Fibroblast of pulmonary artery (primary cell): Measurements from ENCODE around the gene PRRT1B.
A peak's percentile ranks its signal among the peaks of the same experiment; 100 is the strongest.

Experiments
- DNase-seq: peaks from one replicate; pipeline ENCODE4 v3.0.0-alpha.2; 2010; ENCODE audit warnings: low read depth
- H3K4me3 ChIP-seq: replicated peaks from 2 replicates; pipeline ENCODE4 v1.5.1; 2011; ENCODE audit warnings: low read depth, mild to moderate bottlenecking, control low read depth, low read length, moderate library complexity
- TF ChIP-seq, protein P1 (sequence below): IDR thresholded peaks from 2 replicates; pipeline ENCODE4 v1.5.1; 2011; ENCODE audit warnings: mild to moderate bottlenecking, control low read depth, low read length, inconsistent platforms; ENCODE audit errors: missing control alignments

Gene PRRT1B

DNA sequence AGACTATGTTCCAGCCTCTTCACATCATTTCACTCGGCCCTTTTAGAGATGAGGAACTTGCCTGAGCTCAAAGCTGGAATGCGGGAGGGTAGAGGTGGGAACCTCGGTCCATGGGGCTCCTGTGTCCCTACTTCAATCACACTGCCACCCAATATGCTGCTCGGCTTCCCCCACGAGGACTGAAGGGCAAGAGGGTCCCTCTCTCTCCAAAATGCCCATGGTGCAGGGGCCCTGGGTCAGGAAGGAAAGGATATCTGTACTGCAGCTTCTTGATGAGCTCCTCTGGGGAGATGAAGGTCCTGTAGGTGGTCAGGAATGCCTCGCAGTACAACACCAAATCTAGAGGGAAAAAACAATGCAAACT, 46.5 kb downstream of the PRRT1B start:
- no peak for DNase-seq
- H3K4me3 ChIP-seq = no peak overlapping the region
- TF ChIP-seq, protein P1, sequence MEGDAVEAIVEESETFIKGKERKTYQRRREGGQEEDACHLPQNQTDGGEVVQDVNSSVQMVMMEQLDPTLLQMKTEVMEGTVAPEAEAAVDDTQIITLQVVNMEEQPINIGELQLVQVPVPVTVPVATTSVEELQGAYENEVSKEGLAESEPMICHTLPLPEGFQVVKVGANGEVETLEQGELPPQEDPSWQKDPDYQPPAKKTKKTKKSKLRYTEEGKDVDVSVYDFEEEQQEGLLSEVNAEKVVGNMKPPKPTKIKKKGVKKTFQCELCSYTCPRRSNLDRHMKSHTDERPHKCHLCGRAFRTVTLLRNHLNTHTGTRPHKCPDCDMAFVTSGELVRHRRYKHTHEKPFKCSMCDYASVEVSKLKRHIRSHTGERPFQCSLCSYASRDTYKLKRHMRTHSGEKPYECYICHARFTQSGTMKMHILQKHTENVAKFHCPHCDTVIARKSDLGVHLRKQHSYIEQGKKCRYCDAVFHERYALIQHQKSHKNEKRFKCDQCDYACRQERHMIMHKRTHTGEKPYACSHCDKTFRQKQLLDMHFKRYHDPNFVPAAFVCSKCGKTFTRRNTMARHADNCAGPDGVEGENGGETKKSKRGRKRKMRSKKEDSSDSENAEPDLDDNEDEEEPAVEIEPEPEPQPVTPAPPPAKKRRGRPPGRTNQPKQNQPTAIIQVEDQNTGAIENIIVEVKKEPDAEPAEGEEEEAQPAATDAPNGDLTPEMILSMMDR = no peak

DNA sequence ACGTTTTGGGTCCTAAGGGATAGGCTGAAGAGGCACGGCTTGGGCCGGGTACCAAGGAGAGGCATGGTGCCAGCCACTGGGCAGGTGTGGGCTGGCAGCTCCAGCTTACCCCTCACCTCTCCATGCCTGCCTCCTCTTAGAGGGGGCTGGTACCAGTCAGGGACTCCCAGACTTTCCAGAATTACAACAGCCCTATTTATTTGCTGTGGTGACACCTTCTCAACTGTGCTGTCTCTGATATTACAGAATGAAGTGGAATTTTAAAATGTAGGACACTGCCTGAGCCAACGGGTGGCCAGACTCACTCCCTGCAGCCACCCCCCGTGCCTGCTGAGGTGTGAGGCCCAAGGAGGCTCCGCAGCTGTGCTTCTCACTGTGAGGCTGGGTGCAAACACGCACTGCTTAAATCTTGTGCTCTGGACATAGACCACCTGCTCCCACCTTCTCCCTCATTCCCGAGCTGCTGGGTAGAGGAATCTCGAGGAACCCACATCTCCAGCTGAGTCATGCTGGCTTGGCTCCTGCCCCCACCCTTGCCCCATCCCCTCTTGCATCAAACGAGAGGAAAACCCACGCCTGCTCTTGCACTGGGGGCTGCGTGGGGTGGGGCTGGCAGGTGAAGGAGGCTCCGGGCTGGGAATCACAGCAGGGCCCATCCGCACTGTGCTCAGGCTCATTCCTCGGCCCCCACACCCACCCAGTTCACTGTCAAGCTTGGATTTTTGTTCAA, 47.9 kb downstream of the PRRT1B start:
- H3K4me3 ChIP-seq = no peak overlapping the region
- TF ChIP-seq, protein P1 = no peak
- DNase-seq = no peak

DNA sequence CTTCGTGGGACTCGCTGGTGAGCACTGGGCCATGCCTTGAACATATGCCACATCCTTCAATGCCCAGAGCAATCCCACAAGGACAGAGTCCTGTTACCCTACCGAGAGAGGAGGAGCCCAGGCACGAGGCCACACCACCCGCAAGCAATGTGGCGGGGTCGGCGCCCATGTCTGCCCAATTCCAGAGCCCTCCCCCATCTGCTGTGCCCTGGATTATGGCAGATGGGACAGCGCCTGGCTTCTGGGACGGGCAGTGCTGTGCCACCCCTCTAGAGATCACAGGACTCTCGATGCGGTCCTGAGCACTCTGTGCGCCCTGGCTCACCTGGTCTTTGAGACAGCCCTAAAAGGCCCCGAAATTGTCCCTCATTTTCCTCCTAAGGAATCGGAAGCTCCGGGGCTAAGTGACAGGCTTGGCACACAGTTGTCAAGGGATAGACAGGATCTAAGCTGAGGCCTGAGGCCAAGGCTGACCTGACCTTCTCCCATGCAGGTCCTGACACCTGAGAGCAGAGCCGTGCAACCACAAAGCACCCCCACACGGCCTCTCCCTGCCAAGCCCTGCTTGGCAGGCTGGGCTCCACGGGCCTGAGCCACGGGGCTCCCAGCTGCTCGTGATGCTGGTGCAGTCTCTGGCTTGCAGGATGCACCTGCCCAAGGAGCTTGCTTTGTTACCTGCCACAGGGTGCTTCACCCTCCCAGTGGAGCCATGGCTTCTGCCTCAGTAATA, 48.8 kb downstream of the PRRT1B start:
- H3K4me3 ChIP-seq = no peak overlapping the region
- TF ChIP-seq, protein P1 = no peak
- DNase-seq = no peak

DNA sequence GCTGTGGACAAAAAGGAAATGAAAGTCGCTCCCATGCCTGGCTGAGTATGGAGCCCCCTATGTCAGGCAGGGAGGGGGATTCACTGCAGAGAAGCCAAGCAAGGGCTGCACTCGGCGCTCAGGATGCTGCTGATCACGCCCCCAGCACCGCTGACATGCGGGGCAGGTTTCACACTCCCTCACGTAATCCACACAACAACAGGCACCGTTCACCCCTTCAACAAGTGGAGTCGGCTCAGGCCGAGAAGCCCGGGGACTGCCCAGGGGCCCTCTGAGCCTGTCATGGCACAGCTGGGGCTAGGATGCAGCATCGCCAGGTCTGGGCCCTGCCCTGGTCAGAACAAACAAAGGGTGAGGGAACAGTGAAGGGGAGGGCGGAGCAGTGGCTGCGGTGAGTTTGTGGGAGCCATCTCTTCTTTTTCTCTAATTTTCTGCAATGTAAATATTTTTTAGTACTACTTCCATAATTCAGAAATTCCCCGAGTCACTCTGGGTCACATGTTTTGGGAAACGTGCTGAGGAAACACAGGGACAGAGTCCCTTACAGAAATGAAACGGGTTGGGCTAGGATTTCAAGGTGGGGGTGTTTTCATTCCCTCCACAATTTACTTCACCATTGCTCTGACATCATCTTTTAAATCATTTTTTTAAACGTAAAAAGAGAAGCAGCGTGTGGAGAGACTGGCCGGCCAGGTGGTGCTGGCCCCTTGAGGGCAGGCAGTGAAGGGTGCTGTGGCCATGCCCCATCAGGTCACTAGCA, 49.8 kb downstream of the PRRT1B start:
- TF ChIP-seq, protein P1 = no peak
- no peak for DNase-seq
- H3K4me3 ChIP-seq = no peak overlapping the region

DNA sequence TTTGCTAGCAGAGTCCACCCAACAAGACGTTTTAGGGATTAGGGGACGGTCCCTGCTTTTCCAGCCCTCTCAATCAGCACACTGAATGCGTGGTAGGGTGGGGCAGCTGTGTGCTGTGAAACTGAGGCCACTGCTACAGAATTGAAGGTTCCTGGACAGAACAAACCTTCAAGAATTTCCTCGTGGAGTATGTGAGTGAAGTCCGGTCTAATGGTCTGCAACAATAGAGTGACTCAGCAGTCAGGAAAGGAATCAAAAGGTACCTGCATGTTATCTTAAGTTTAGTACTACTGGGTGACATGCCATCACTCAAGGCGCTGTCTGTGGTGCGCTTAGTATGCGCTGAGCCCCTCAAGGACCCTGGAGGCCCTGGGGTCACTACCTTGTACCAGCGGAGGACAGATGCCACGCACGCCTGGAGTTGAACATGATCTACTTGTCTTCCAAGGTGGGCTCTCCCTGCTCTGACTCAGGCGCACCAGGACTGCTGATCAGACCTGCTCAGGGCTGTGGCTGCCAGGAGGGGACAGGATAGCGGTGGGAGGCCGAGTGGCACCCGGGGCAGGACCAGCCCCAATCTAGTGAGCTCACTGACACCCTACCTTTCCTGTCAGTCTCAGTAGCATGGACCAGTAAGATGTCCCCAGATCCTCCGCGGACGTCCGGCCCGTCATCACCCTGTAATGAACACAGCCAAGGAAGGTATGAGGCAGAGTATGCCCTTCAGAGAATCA, 50.5 kb downstream of the PRRT1B start:
- TF ChIP-seq, protein P1 = no peak
- DNase-seq = peak; percentile 26
- H3K4me3 ChIP-seq = no peak overlapping the region

DNA sequence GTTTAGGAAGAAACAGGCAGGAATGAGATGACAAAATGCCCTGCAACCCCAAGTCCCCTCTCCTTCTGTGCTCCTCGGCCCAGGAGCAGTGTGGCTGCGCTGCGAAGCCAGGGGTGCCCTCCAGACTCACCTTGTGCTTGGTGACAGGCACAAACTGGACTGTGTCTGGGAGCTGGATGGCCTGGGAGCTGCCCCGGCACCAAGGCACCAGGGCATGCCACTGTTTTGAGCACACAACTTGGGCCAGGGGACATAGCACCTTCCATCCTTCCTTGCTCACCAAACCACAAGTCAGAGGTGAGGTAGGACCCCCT, 51.1 kb downstream of the PRRT1B start:
- TF ChIP-seq, protein P1 = no peak
- no peak overlapping the region for H3K4me3 ChIP-seq
- DNase-seq = no peak
